Measurements from ENCODE around the gene ZSCAN2. TPM values are rescaled to one million over a fixed set of nuclear protein-coding genes. Genes with fewer than 3 reads are reported as not detected.
A peak's percentile ranks its signal among the peaks of the same experiment; 100 is the strongest.

Gene ZSCAN2
- total RNA-seq, 1 donor: 14.1 TPM

GRCh38 chr15:84648539-84648938 is 47.7 kb downstream of the ZSCAN2 start:
- H3K36me3 ChIP-seq (ENCODE audit: insufficient read depth, low read length): peaks cover 66% of the 10 kb centered on the region
- TF ChIP-seq CTCF (IDR thresholded peaks at IDR 0.05; ENCODE audit: extremely low read depth, low read depth, low read length): no peak
- no peak overlapping the region for H3K4me2 ChIP-seq (ENCODE audit: insufficient read depth, low read length)
- H3K27me3 ChIP-seq (ENCODE audit: insufficient read depth, low read length): no peaks in the 10 kb centered on the region
- H2AFZ ChIP-seq (ENCODE audit: low read length): no peak overlapping the region
- no peak overlapping the region for H3K4me3 ChIP-seq (ENCODE audit: insufficient read depth, low read length)
- H4K20me1 ChIP-seq (ENCODE audit: insufficient read depth, low read length): peaks cover 8% of the 10 kb centered on the region
- no peak overlapping the region for H3K27ac ChIP-seq (ENCODE audit: low read depth, low read length)
- peaks cover 28% of the 10 kb centered on the region for H3K79me2 ChIP-seq (ENCODE audit: insufficient read depth, low read length)
- H3K9me3 ChIP-seq (ENCODE audit: low read depth, low read length): no peaks in the 10 kb centered on the region
- peaks cover 19% of the 10 kb centered on the region for H3K4me1 ChIP-seq (ENCODE audit: insufficient read depth, low read length)
- no peak for DNase-seq (ENCODE audit: insufficient read length, low spot score, missing footprints)

- H2AFZ ChIP-seq (ENCODE audit: low read length): no peak overlapping the region
- H3K9me3 ChIP-seq (ENCODE audit: low read depth, low read length): no peaks in the 10 kb centered on the region
- peaks cover 20% of the 10 kb centered on the region for H3K4me1 ChIP-seq (ENCODE audit: insufficient read depth, low read length)
- H3K4me3 ChIP-seq (ENCODE audit: insufficient read depth, low read length): no peak overlapping the region
- no peak for TF ChIP-seq CTCF (IDR thresholded peaks at IDR 0.05; ENCODE audit: extremely low read depth, low read depth, low read length)
- H3K27me3 ChIP-seq (ENCODE audit: insufficient read depth, low read length): no peaks in the 10 kb centered on the region
- peaks cover 33% of the 10 kb centered on the region for H3K79me2 ChIP-seq (ENCODE audit: insufficient read depth, low read length)
- no peak overlapping the region for H3K27ac ChIP-seq (ENCODE audit: low read depth, low read length)
- H3K4me2 ChIP-seq (ENCODE audit: insufficient read depth, low read length): no peak overlapping the region
- H3K36me3 ChIP-seq (ENCODE audit: insufficient read depth, low read length): peaks cover 58% of the 10 kb centered on the region
- H4K20me1 ChIP-seq (ENCODE audit: insufficient read depth, low read length): peaks cover 8% of the 10 kb centered on the region
- no peak for DNase-seq (ENCODE audit: insufficient read length, low spot score, missing footprints)
Observed at GRCh38 chr15:84649706-84650105, 48.9 kb downstream of the ZSCAN2 start.

- Histone ChIP-seq H3K79me2 (ENCODE audit: insufficient read depth, low read length) (peaks cover 28% of the 10 kb centered on the region), H3K4me1 (ENCODE audit: insufficient read depth, low read length) (peaks cover 33% of the 10 kb centered on the region), H2AFZ (ENCODE audit: low read length) (peak overlapping the region; percentile 91), H3K27me3 (ENCODE audit: insufficient read depth, low read length) (no peaks in the 10 kb centered on the region), H3K4me2 (ENCODE audit: insufficient read depth, low read length) (peak overlapping the region; percentile 99), H3K36me3 (ENCODE audit: insufficient read depth, low read length) (peaks cover 29% of the 10 kb centered on the region), H3K4me3 (ENCODE audit: insufficient read depth, low read length) (peak overlapping the region; percentile 86), H4K20me1 (ENCODE audit: insufficient read depth, low read length) (no peaks in the 10 kb centered on the region), H3K9me3 (ENCODE audit: low read depth, low read length) (no peaks in the 10 kb centered on the region), H3K27ac (ENCODE audit: low read depth, low read length) (peak overlapping the region; percentile 77)
- no peak for DNase-seq (ENCODE audit: insufficient read length, low spot score, missing footprints)
- no peak for TF ChIP-seq CTCF (IDR thresholded peaks at IDR 0.05; ENCODE audit: extremely low read depth, low read depth, low read length)
Observed at GRCh38 chr15:84653584-84653909, 52.7 kb downstream of the ZSCAN2 start.

GRCh38 chr15:84653910-84654688 is 53.3 kb downstream of the ZSCAN2 start, which contains the start of gene WDR73:
TSS of gene WDR73 (minus strand) at chr15:84654283. CDS start at chr15:84654274, 9 bp downstream.
- DNase-seq (ENCODE audit: insufficient read length, low spot score, missing footprints): peak; percentile 97

More at GRCh38 chr15:84653910-84654688, 53.3 kb downstream of the ZSCAN2 start, which contains the start of gene WDR73:
- H3K4me2 ChIP-seq (ENCODE audit: insufficient read depth, low read length): peak within 1 kb of the TSS; percentile 99
- H3K27me3 ChIP-seq (ENCODE audit: insufficient read depth, low read length): no peaks in the 10 kb centered on the region
- no peak for TF ChIP-seq CTCF (IDR thresholded peaks at IDR 0.05; ENCODE audit: extremely low read depth, low read depth, low read length)
- H3K4me1 ChIP-seq (ENCODE audit: insufficient read depth, low read length): peaks cover 35% of the 10 kb centered on the region
- H3K27ac ChIP-seq (ENCODE audit: low read depth, low read length): peak within 1 kb of the TSS; percentile 77
- H3K79me2 ChIP-seq (ENCODE audit: insufficient read depth, low read length): peaks cover 28% of the 10 kb centered on the region
- H3K4me3 ChIP-seq (ENCODE audit: insufficient read depth, low read length): peak within 1 kb of the TSS; percentile 86
- no peaks in the 10 kb centered on the region for H3K9me3 ChIP-seq (ENCODE audit: low read depth, low read length)
- H4K20me1 ChIP-seq (ENCODE audit: insufficient read depth, low read length): no peaks in the 10 kb centered on the region
- peak within 1 kb of the TSS; percentile 91 for H2AFZ ChIP-seq (ENCODE audit: low read length)
- H3K36me3 ChIP-seq (ENCODE audit: insufficient read depth, low read length): peaks cover 23% of the 10 kb centered on the region
